Peyer's patch (tissue), 4 donors: ENCODE measurements around the gene MYL7.

ENCODE experiments used
- CTCF ChIP-seq, 6 experiments: fragments of 450-650 bp in 4 of 6; fragments of 200-600 bp in 2 of 6; sonication (generic) in 1 of 6; IDR thresholded peaks; one replicate each; pipeline ENCODE4 v1.5.1; 2017 to 2019; ENCODE audit warnings: antibody characterized with exemption in 6 of 6, mild to moderate bottlenecking in 3 of 6, moderate library complexity in 1 of 6
- POLR2A ChIP-seq, 2 donors: fragments of 450-650 bp; IDR thresholded peaks; one replicate each; pipeline ENCODE4 v1.5.1; 2017; ENCODE audit warnings: antibody characterized with exemption in 2 of 2, mild to moderate bottlenecking in 2 of 2, moderate library complexity in 2 of 2

- TF ChIP-seq CTCF (IDR thresholded peaks at IDR 0.05) = no peak
- TF ChIP-seq POLR2A (IDR thresholded peaks at IDR 0.05) = no peak
These were observed 29.4 kb downstream of the MYL7 start for GRCh38 chr7:44111761-44112160.
